Spleen (tissue), 7 donors: ENCODE measurements around the gene SLC2A9.

Experiments used
- POLR2AphosphoS5 ChIP-seq, 3 donors: sonication (generic); formaldehyde crosslinking; IDR thresholded peaks; one replicate each; pipeline ENCODE4 v1.5.1; 2017; ENCODE audit warnings: antibody characterized with exemption in 3 of 3
- TF ChIP-seq, protein P1 (sequence below), 11 experiments: fragments of 200-600 bp in 7 of 11; fragments of 450-650 bp in 4 of 11; sonication (generic) in 4 of 11; IDR thresholded peaks in 8 of 11; conservative IDR thresholded peaks in 3 of 11; 1 replicate in 7 of 11; 2 replicates in 4 of 11; pipeline versions ENCODE4 v1.4.0 to v1.8.0; 2016 to 2021; ENCODE audit warnings: antibody characterized with exemption in 11 of 11, inconsistent platforms in 4 of 11, mild to moderate bottlenecking in 1 of 11
- donor health status: DM: no; HTN: no; CAD: no; lungs with moderate emphysema.
- donor health status: DM: no; HTN: no; CAD: no.
- donor health status: DM: no; HTN: no; CAD: no.

DNA sequence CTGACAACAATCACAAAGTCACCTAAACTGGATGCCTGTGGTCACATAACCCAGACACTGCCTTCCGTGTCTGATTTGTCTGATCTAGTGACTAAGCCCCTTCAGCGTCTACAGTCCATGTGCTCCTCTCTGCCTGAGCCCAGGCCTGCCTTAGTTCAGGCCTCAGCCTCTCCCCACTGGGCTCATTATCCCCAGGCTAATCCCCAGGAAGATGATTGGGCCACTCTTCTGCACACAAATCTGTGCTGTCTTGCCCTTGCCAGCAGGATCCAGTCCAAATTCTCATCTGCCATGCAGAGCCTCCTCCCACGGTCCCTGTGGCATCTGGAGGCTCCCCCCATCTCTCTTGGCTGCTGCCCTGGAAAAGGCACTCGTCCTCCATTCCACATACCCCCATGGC is 96.5 kb downstream of the SLC2A9 start:
- TF ChIP-seq, protein P1, sequence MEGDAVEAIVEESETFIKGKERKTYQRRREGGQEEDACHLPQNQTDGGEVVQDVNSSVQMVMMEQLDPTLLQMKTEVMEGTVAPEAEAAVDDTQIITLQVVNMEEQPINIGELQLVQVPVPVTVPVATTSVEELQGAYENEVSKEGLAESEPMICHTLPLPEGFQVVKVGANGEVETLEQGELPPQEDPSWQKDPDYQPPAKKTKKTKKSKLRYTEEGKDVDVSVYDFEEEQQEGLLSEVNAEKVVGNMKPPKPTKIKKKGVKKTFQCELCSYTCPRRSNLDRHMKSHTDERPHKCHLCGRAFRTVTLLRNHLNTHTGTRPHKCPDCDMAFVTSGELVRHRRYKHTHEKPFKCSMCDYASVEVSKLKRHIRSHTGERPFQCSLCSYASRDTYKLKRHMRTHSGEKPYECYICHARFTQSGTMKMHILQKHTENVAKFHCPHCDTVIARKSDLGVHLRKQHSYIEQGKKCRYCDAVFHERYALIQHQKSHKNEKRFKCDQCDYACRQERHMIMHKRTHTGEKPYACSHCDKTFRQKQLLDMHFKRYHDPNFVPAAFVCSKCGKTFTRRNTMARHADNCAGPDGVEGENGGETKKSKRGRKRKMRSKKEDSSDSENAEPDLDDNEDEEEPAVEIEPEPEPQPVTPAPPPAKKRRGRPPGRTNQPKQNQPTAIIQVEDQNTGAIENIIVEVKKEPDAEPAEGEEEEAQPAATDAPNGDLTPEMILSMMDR (IDR thresholded peaks at IDR 0.05 in 8 of 11, conservative IDR thresholded peaks at IDR 0.05 in 3 of 11): no peak
- TF ChIP-seq POLR2AphosphoS5 (IDR thresholded peaks at IDR 0.05): no peak
